Thyroid gland (tissue), 4 donors: ENCODE measurements around the gene AP3D1.

Experiments used
- CTCF ChIP-seq, 6 experiments: fragments of 200-600 bp in 3 of 6; fragments of 450-650 bp in 3 of 6; sonication (generic) in 3 of 6; IDR thresholded peaks; one replicate each; pipeline ENCODE4 v1.5.1; 2016 to 2019; ENCODE audit warnings: antibody characterized with exemption in 6 of 6, mild to moderate bottlenecking in 2 of 6, inconsistent platforms in 1 of 6, moderate library complexity in 1 of 6
- POLR2A ChIP-seq, 2 donors: fragments of 450-650 bp; IDR thresholded peaks; one replicate each; pipeline ENCODE4 v1.6.1; 2017; ENCODE audit warnings: antibody characterized with exemption in 2 of 2, mild to moderate bottlenecking in 2 of 2, moderate library complexity in 1 of 2

- TF ChIP-seq CTCF (IDR thresholded peaks at IDR 0.05) (no peak), POLR2A (IDR thresholded peaks at IDR 0.05) (no peak)
These were observed 78.4 kb downstream of the AP3D1 start for GRCh38 chr19:2072757-2073551.
